HG03025 (cell line): ENCODE data around the gene SLC23A1.
"Not testable (repeated sequence)": the region's sequence is repeated elsewhere in the genome, so short reads cannot be mapped to it uniquely, and the experiment has no call there.

Experiments used
- ATAC-seq: cut with Tn5 transposase; IDR thresholded peaks from one replicate; pipeline ENCODE4 v1.9.1; 2021; ENCODE audit warnings: mild to moderate bottlenecking, moderate library complexity; ENCODE audit not compliant: unreplicated experiment, low FRiP score

SLC23A1 gene

GRCh38 chr5:139383275-139383992 lies at the start of gene SLC23A1:
Gene SLC23A1 (minus strand): TSS chr5:139383297. CDS start chr5:139383253, 44 bp downstream.
- no peak for ATAC-seq

GRCh38 chr5:139431706-139432105 lies 48.6 kb upstream of the SLC23A1 start:
- ATAC-seq: no peak

GRCh38 chr5:139430015-139430414 lies 46.9 kb upstream of the SLC23A1 start:
- no peak for ATAC-seq

- ATAC-seq: no peak
Observed at GRCh38 chr5:139426203-139426885, 43.2 kb upstream of the SLC23A1 start.

GRCh38 chr5:139425497-139425896 lies 42.4 kb upstream of the SLC23A1 start:
- no peak for ATAC-seq

GRCh38 chr5:139422307-139422893 lies 39.3 kb upstream of the SLC23A1 start:
- no peak for ATAC-seq

- ATAC-seq: no peak
Observed at GRCh38 chr5:139419226-139420192, 36.4 kb upstream of the SLC23A1 start.

GRCh38 chr5:139418793-139419192 lies 35.7 kb upstream of the SLC23A1 start:
- no peak for ATAC-seq

GRCh38 chr5:139417214-139417613 lies 34.1 kb upstream of the SLC23A1 start:
- no peak for ATAC-seq

GRCh38 chr5:139416651-139417050 lies 33.6 kb upstream of the SLC23A1 start:
- ATAC-seq: no peak

- no peak for ATAC-seq
Observed at GRCh38 chr5:139415869-139416268, 32.8 kb upstream of the SLC23A1 start.

- ATAC-seq: no peak
Observed at GRCh38 chr5:139415221-139415861, 32.2 kb upstream of the SLC23A1 start.

- ATAC-seq: no peak
Observed at GRCh38 chr5:139414581-139415130, 31.6 kb upstream of the SLC23A1 start.

- ATAC-seq: no peak
Observed at GRCh38 chr5:139413963-139414362, 30.9 kb upstream of the SLC23A1 start.

- no peak for ATAC-seq
Observed at GRCh38 chr5:139413153-139413552, 30.1 kb upstream of the SLC23A1 start.

- no peak for ATAC-seq
Observed at GRCh38 chr5:139410993-139411828, 28.1 kb upstream of the SLC23A1 start.

GRCh38 chr5:139410121-139410992 lies 27.3 kb upstream of the SLC23A1 start:
- no peak for ATAC-seq

- not testable (repeated sequence) for ATAC-seq
Observed at GRCh38 chr5:139409116-139409515, 26.0 kb upstream of the SLC23A1 start.
